Tracheal epithelial cell (primary cell): ENCODE data around the gene MRPL51. TPM values are rescaled to one million over a fixed set of nuclear protein-coding genes. Genes with fewer than 3 reads are reported as not detected.

Source experiments
- total RNA-seq: library from RNA; depleted of rRNA; stranded (reverse); fragments of >200 nt; gene quantifications from 2 replicates; pipeline ENCODE4 v1.2.1, GENCODE V29; 2014

MRPL51 gene
- total RNA-seq: 52.2 and 64.6 TPM in 2 replicates

GRCh38 chr12:6492838-6493496 is at the start of gene MRPL51:
Gene MRPL51, minus strand, starts transcription at chr12:6493262. Its CDS starts 126 bp downstream, at chr12:6493136.

GRCh38 chr12:6533923-6534694 is 41.0 kb upstream of the MRPL51 start, which contains the start of gene GAPDH:
Gene GAPDH, plus strand, starts transcription at chr12:6534517. Its CDS starts 316 bp downstream, at chr12:6534833.

DNA sequence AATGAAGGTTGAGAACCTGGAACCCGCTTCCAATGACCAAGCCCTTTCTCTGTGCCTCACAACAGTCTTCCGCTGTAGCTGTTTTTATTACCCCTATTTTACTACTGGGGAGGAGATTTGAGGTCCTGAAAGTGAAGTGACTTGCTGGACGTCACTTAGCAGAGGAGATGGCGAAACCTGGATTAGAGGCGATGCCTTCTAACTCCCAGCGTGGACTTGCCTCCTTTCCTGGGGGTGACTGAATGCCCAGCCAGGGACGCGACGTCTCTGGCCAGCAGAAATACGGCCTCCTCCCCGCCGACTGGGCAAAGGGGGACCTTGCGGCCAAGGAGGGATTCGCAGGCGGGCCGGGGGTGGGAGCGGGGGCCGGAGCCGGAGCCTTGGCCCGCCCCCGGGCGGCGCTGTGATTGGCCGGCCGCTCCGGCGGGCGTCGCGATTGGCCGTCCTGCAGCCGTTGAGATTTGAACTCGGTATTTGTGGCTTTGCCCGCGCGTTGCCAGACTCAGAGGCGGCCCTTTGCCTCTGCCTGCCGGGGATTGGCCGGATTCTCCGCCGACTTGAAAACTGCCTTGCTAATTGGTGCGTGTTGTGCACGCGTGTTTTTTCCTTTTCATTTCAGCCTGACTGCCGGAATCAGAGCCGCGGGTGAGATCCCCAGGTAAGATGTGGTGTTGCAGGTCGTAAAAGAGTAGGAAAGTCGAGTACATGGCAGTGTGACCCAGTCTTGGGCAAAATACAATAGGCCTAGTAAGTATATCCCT is 615 bp upstream of the MRPL51 start, which contains the start of gene NCAPD2:
Gene NCAPD2, plus strand, starts transcription at position 606 of the 761 bp plus-strand sequence. CDS start 997 bp downstream, outside the sequence.

DNA sequence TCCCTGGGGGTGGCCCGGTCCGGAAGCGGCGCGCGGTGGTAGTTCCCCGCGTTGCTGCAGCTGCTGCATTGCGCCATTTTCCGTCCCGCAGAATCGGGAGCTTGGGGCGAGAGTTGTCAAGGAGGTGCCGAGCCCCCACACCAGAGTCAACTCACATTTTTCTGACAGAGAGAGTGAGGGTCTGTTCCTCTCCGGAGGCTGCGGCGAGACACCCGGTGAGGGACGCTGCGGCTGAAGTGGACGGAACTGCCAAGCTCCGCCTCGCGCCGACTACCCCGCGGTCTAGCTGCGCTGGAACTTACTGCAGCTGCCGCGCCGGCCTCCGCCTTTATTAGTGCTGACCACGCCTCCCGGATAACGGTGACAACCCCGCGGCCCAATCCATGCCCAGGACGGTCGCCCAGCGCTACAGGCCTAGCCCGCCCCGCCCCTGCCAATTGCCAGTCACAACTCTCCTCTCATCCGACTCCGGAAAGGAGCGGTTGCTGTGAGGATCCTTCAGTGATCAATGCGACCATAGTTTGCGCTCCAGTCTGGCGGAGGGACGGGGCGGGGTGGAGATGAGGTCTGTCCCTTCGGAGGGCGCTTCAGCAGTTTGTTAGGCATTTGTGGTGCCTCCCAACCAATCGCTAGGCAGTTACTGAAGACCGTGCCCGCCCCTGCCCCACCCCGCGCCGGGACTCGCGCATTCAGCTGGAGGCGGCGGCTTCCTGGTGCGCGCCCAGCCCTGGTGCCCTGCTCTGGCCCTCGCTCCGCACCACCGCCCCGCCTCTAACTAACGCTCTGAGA is 22.5 kb downstream of the MRPL51 start, which contains the start of gene VAMP1:
Gene VAMP1, minus strand, starts transcription at position 303 of the 789 bp plus-strand sequence. Its CDS starts 146 bp downstream, at position 157.

GRCh38 chr12:6451348-6452244 is 41.5 kb downstream of the MRPL51 start, which contains the start of gene TAPBPL:
Gene TAPBPL, plus strand, starts transcription at chr12:6452042. Its CDS starts 207 bp downstream, at chr12:6452249.

GRCh38 chr12:6444704-6445688 is 48.1 kb downstream of the MRPL51 start, which contains the start of gene CD27:
Gene CD27, plus strand, starts transcription at chr12:6444955. Its CDS starts 141 bp downstream, at chr12:6445096.

Other genes with a start within 250 kb of the MRPL51 start
- gene PLEKHG6, start 182.6 kb downstream of the MRPL51 start, total RNA-seq: 26.2 and 51.3 TPM in 2 replicates
- gene TNFRSF1A, start 151.2 kb downstream of the MRPL51 start, total RNA-seq: 39.0 and 49.6 TPM in 2 replicates
- gene SCNN1A, start 117.7 kb downstream of the MRPL51 start, total RNA-seq: 22.2 and 110 TPM in 2 replicates
- 110 and 121 TPM in 2 replicates for gene LTBR, start 109.1 kb downstream of the MRPL51 start, total RNA-seq
- not detected in 2 replicates for gene CD27, start 48.3 kb downstream of the MRPL51 start, total RNA-seq
- gene TAPBPL, start 41.2 kb downstream of the MRPL51 start, total RNA-seq: 3.2 and 5.3 TPM in 2 replicates
- under 0.01 and 0.21 TPM in 2 replicates for gene VAMP1, start 22.6 kb downstream of the MRPL51 start, total RNA-seq
- gene NCAPD2, start 840 bp upstream of the MRPL51 start, total RNA-seq: 10.6 and 25.4 TPM in 2 replicates
- 6,794 and 7,400 TPM in 2 replicates for gene GAPDH, start 41.3 kb upstream of the MRPL51 start, total RNA-seq
- 0.85 and 1.7 TPM in 2 replicates for gene IFFO1, start 62.8 kb upstream of the MRPL51 start, total RNA-seq
- 24.6 and 39.4 TPM in 2 replicates for gene NOP2, start 75.0 kb upstream of the MRPL51 start, total RNA-seq
- gene CHD4, start 114.1 kb upstream of the MRPL51 start, total RNA-seq: 179 and 185 TPM in 2 replicates
- gene LPAR5, start 142.7 kb upstream of the MRPL51 start, total RNA-seq: 2.3 and 3.9 TPM in 2 replicates
- not detected in 2 replicates for gene ACRBP, start 154.2 kb upstream of the MRPL51 start, total RNA-seq
- gene ING4, start 169.9 kb upstream of the MRPL51 start, total RNA-seq: 14.9 and 28.7 TPM in 2 replicates
- 5.8 and 6.4 TPM in 2 replicates for gene ZNF384, start 196.1 kb upstream of the MRPL51 start, total RNA-seq
- gene PIANP, start 207.6 kb upstream of the MRPL51 start, total RNA-seq: not detected in 2 replicates
- gene COPS7A, start 230.8 kb upstream of the MRPL51 start, total RNA-seq: 56.6 and 68.8 TPM in 2 replicates